PC-9 (cell line): ENCODE results near the gene SMKR1.

Experiments used
- EZH2 ChIP-seq: fragments of 200-600 bp; sonication (generic); IDR thresholded peaks from 2 replicates; pipeline ENCODE4 v1.8.0; 2017; ENCODE audit warnings: antibody characterized with exemption, low read depth
- TF ChIP-seq, protein P1 (sequence below): fragments of 200-600 bp; sonication (generic); conservative IDR thresholded peaks from 2 replicates; pipeline ENCODE4 v1.6.1; 2017; ENCODE audit warnings: mixed run types, antibody characterized with exemption, mild to moderate bottlenecking, moderate library complexity

DNA sequence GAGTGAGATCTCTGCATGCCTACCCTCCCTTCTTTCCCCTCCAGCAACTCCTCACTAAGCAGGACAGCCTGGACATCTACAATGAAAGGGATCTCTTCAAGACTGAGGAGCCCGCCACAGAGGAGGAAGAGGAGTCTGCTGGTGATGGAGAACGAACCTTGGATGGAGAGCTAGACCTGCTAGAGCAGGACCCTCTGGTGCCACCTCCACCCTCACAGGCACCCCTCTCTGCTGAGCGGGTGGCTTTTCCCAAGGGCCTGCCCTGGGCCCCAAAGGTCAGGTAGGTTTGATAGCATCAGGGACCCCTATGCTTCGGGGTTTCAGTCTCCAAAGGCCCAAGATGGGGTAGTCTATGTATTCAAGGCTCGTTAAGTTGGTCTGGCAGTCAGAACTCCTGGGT lies 44.2 kb upstream of the SMKR1 start:
- TF ChIP-seq, protein P1, sequence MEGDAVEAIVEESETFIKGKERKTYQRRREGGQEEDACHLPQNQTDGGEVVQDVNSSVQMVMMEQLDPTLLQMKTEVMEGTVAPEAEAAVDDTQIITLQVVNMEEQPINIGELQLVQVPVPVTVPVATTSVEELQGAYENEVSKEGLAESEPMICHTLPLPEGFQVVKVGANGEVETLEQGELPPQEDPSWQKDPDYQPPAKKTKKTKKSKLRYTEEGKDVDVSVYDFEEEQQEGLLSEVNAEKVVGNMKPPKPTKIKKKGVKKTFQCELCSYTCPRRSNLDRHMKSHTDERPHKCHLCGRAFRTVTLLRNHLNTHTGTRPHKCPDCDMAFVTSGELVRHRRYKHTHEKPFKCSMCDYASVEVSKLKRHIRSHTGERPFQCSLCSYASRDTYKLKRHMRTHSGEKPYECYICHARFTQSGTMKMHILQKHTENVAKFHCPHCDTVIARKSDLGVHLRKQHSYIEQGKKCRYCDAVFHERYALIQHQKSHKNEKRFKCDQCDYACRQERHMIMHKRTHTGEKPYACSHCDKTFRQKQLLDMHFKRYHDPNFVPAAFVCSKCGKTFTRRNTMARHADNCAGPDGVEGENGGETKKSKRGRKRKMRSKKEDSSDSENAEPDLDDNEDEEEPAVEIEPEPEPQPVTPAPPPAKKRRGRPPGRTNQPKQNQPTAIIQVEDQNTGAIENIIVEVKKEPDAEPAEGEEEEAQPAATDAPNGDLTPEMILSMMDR = no peak
- no peak for TF ChIP-seq EZH2
